GM18907 (cell line): ENCODE data around the gene ITPRID1.

ENCODE experiments used
- ATAC-seq: cut with Tn5 transposase; IDR thresholded peaks from one replicate; pipeline ENCODE4 v1.9.1; 2021; ENCODE audit warnings: mild to moderate bottlenecking, moderate library complexity; ENCODE audit not compliant: unreplicated experiment

ITPRID1 gene

GRCh38 chr7:31633467-31633866 is 119.6 kb downstream of the ITPRID1 start:
- ATAC-seq, result no peak

GRCh38 chr7:31633894-31634494 is 120.1 kb downstream of the ITPRID1 start:
- ATAC-seq, result no peak

- ATAC-seq, result no peak
Observed at GRCh38 chr7:31640381-31640780, 126.5 kb downstream of the ITPRID1 start.

GRCh38 chr7:31642681-31643115 is 128.8 kb downstream of the ITPRID1 start:
- ATAC-seq, result no peak

DNA sequence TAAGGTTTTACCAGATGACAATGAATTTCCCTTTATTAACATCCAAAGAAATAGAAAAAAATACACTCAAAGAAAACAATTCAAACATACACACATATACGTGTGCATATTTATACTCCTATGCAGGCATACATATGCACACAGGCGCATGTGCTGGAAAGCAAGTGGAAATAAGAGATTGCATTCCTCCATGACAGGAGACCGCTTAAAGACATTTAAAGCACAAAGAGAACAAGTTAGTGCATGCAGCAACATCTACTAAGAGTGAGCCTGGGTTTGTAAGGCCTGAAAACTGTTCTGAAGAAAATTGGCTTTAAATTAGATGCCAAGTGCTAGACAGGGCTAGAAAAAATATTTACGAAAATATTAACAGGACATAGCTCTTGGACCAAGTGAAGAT is 133.1 kb downstream of the ITPRID1 start:
- ATAC-seq, result no peak

DNA sequence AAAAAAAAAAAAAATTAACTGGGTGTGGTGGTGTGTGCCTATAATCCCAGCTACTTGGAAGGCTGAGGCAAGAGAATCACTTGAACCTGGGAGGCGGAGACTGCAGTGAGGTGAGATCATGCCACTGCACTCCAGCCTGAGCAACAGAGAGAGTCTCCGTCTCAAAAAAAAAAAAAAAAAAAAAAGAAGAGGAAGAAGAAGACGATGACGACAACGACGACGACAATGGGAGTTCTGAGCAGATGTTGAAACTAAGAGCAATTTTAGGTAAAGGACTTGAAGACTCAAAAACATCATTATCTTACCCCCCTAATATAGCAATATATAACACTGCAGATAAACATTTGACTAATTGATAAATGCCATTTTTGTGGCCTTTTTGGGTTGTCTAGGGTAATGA is 133.6 kb downstream of the ITPRID1 start:
- ATAC-seq, result no peak

DNA sequence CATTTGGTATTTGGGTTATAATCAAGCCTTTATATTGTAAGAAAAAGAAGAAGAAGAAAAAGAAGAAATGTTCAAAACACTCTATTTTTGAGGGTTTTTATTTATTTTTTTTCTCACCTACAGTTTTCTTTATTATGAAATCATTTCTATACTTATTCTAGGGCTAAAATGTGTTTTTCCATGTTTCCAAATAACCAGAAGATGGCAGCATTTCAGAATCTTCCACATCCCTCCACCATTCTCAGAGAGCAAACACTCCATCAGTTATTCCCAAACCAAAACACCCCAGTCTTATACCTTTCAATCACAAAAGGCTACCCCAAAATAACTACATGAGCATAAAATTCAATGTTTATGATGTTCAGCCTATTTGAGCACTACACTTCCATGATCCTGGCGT is 134.4 kb downstream of the ITPRID1 start:
- ATAC-seq, result no peak

GRCh38 chr7:31648880-31649279 is 135.0 kb downstream of the ITPRID1 start:
- no peak for ATAC-seq

- no peak for ATAC-seq
Observed at GRCh38 chr7:31651234-31652062, 137.6 kb downstream of the ITPRID1 start.

DNA sequence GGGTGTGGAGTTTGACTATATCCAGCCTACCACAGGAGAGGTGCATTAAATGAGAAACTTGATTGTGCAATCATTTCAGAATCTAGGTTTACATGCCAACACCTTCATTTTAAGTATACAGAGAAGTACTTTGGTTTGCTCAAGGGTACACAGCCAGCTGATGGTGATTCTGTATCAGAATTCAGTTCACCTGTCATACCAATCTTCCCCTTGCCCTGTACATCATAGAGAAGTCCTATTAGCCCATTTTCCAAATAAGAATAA is 138.1 kb downstream of the ITPRID1 start:
- no peak for ATAC-seq

DNA sequence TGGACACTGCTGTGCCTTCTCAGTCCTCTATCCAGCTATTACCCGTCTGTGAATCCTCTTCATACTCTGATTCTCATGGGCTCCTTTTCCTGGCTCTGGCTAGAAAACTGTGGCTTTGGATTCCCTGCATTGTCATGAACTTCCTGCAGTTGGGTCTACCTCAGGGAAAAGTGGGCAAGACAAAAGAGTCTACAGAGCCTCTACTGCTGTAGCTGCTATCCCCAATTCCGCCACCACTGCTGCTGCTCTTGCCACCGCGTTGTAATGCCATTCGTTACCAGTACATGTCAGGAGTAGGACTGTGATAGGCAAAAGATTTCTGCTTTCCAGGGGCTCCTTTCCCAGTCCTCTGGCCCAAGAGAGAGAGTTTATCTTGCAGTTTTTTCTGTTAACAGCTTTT is 149.2 kb downstream of the ITPRID1 start:
- no peak for ATAC-seq

GRCh38 chr7:31664890-31665289 is 151.0 kb downstream of the ITPRID1 start:
- ATAC-seq, result no peak

DNA sequence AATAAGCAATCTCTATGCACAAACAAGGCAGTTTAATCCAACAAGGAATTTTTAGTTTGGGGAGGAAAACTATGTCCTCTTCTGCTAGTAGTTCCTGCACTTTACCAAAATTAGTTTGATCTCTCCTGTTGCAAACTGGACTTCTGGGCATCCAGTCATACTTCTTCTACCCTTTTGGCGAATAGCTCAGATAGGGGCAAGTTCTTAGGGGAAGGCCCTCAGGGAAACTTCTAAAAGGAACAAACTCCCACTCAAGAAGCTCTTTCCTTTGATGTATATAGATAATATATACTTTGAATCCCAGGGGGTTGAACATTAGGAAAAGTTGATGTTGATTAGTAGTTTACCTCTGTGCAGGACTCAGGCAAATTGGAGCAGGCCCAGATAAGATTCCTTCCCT is 151.7 kb downstream of the ITPRID1 start:
- no peak for ATAC-seq

- ATAC-seq, result no peak
Observed at GRCh38 chr7:31669461-31669860, 155.6 kb downstream of the ITPRID1 start.

GRCh38 chr7:31679574-31680305 is 165.8 kb downstream of the ITPRID1 start:
- no peak for ATAC-seq

- no peak for ATAC-seq
Observed at GRCh38 chr7:31683445-31684225, 169.7 kb downstream of the ITPRID1 start.

DNA sequence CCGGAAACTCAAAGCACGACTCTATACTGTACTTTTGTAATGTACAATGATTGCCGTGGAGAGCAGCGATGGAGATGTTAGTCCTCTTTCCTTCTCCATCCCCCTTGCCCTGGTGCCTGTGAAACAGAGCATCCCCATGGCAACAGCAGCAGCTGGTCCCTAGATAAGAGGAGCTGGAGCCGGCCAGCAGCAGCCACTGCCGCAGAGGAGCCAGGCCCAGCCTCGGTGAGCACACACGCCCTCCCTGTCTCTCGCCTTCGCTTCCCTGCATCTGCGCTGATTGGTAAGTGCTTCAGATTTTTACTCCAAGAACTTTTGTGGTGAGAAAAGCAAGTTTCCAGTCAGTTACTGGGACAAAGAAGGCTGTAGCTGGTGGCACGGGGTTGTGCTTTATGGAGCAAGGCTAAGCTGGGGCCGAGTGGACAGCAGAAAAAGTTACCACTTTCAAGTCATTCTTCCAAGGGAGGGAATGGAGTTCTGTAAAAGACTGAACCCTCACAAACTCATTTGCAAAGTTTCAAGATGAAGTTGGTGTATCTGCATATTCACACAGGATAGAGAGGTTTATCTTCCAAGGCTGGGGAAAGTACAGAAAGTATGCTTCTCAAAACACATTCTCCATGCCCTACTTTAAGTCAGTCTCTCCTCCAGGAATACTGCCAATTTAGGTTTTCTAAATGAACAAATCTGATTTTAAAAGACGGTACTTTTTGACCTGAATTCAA is 173.3 kb downstream of the ITPRID1 start, which contains the start of gene PPP1R17:
TSS of gene PPP1R17 (plus strand) at position 192 of the 725 bp plus-strand sequence. CDS start 5,227 bp downstream, outside the sequence.
- ATAC-seq, result no peak

DNA sequence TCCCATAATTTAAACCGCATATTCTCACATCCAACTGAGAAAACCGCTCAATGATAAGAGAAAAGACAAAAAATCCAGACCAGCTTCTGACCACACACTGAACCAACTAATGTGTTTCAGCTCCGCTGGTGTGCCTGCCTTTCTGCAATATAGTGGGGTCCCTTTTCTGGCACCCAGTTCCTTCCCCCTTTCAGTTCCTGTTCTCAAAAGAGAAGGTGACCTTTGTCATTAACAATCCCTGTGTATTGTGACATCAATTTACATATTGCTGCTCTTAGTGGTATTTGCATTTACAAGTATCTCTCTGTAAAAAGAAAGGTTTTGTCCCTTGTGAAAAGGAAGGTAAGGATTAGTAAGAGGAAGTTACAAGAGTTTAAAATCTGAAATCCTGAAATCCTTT is 174.5 kb downstream of the ITPRID1 start:
- peak; percentile 94 for ATAC-seq

- ATAC-seq, result no peak
Observed at GRCh38 chr7:31688996-31689395, 175.1 kb downstream of the ITPRID1 start.

- ATAC-seq, result no peak
Observed at GRCh38 chr7:31690935-31691334, 177.0 kb downstream of the ITPRID1 start.
